ENCODE measurements around the gene TNRC6B.

DNA sequence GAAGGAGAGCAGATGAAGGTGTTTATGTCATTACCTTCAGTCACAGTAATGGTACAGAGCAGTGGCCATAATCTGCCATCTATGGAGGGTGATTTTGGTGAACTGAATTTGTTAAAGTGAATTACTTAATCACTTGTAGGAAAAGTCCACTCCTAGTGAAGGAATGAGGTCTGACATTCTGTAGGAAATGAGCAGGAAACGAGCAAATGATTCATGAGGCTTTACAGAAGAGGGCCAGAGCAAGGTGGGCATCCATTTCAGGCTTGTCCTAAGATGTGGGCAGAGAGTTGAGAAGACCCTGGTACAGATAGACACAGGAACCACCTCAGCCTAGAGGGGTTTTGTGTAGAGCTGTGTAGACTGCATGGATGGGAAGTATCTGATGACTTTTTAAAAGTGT lies 186.7 kb downstream of the TNRC6B start:
- TF ChIP-seq, protein P1, sequence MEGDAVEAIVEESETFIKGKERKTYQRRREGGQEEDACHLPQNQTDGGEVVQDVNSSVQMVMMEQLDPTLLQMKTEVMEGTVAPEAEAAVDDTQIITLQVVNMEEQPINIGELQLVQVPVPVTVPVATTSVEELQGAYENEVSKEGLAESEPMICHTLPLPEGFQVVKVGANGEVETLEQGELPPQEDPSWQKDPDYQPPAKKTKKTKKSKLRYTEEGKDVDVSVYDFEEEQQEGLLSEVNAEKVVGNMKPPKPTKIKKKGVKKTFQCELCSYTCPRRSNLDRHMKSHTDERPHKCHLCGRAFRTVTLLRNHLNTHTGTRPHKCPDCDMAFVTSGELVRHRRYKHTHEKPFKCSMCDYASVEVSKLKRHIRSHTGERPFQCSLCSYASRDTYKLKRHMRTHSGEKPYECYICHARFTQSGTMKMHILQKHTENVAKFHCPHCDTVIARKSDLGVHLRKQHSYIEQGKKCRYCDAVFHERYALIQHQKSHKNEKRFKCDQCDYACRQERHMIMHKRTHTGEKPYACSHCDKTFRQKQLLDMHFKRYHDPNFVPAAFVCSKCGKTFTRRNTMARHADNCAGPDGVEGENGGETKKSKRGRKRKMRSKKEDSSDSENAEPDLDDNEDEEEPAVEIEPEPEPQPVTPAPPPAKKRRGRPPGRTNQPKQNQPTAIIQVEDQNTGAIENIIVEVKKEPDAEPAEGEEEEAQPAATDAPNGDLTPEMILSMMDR (conservative IDR thresholded peaks at IDR 0.05 in 1 of 2, IDR thresholded peaks at IDR 0.05 in 1 of 2; ENCODE audit: extremely low read depth in 1 of 2, insufficient read depth in 1 of 2, low read depth in 1 of 2, low read length in 2 of 2) = no peak
- no peak for TF ChIP-seq EZH2 (IDR thresholded peaks at IDR 0.05; ENCODE audit: borderline replicate concordance, low read length)

Data from mammary epithelial cell (primary cell).